Right lobe of liver (tissue), 6 donors: ENCODE measurements around the gene YTHDF2. TPM values are rescaled to one million over a fixed set of nuclear protein-coding genes. Genes with fewer than 3 reads are reported as not detected.

Source experiments
- ATAC-seq, 4 donors: fragments of 200-7000 bp; cut with Tn5 transposase; one replicate each; pipeline ENCODE4 v1.9.1; 2020; ENCODE audit warnings: mild to moderate bottlenecking in 4 of 4, moderate library complexity in 4 of 4
- DNase-seq, 3 donors: peaks; one replicate each; pipeline ENCODE4 v3.0.0-alpha.2; 2020
- H3K27ac ChIP-seq, 3 donors: fragments of 200-600 bp; one replicate each; pipeline ENCODE4 v1.8.0; 2022
- H3K27me3 ChIP-seq, 2 donors: fragments of 200-600 bp; one replicate each; pipeline ENCODE4 v1.8.0; 2022
- H3K36me3 ChIP-seq, 4 donors: fragments of 200-600 bp; sonication (generic) in 1 of 4; one replicate each; pipeline versions ENCODE4 v1.5.1 to v1.8.0; 2017 to 2022; ENCODE audit warnings: control low read depth in 1 of 4
- H3K4me1 ChIP-seq, 4 donors: fragments of 200-600 bp; sonication (generic) in 1 of 4; one replicate each; pipeline versions ENCODE4 v1.5.1 to v1.8.0; 2017 to 2022; ENCODE audit warnings: control low read depth in 1 of 4
- H3K4me3 ChIP-seq, 3 donors: fragments of 200-600 bp; one replicate each; pipeline ENCODE4 v1.8.0; 2022
- H3K9me3 ChIP-seq, 4 donors: fragments of 200-600 bp; sonication (generic) in 1 of 4; one replicate each; pipeline versions ENCODE4 v1.5.1 to v1.8.0; 2017 to 2022; ENCODE audit warnings: control low read depth in 1 of 4
- CTCF ChIP-seq, 4 donors: fragments of 200-600 bp in 3 of 4; fragments of 450-650 bp in 1 of 4; IDR thresholded peaks; one replicate each; pipeline versions ENCODE4 v1.5.1 to v1.8.0; 2016 to 2022; ENCODE audit warnings: antibody characterized with exemption in 4 of 4, mild to moderate bottlenecking in 2 of 4
- POLR2A ChIP-seq: fragments of 450-650 bp; IDR thresholded peaks from one replicate; pipeline ENCODE4 v1.6.1; 2017; ENCODE audit warnings: antibody characterized with exemption, mild to moderate bottlenecking
- WGBS: methylation state at CpG from one replicate; pipeline ENCODE4 v1.1.6; 2018; ENCODE audit warnings: low coverage, low lambda C conversion rate; ENCODE audit not compliant: insufficient coverage; ENCODE audit errors: missing lambda C conversion rate; 5-methylcytosine and 5-hydroxymethylcytosine counted together
- intact Hi-C, 2 donors: fragments of 100-400 bp; cut with DNase I; formaldehyde crosslinking; loops; one replicate each; pipeline versions ENCODE4 v1.11.2 to v1.14.1; 2022
- total RNA-seq, 6 experiments: library from RNA; depleted of rRNA in 2 of 6; stranded (reverse); fragments of >200 nt in 2 of 6; fragmentation: NEBNext Ultra II Directional in 3 of 6; extraction: Animal tissue kit (Norgen Biotek cat#: 25700) in 3 of 6; gene quantifications; one replicate each; pipeline versions ENCODE4 v1.1.0 to v1.2.4, GENCODE V29; 2016 to 2023
- donor health status: DM: no; HTN: yes; CAD: no.
- donor health status: DM: no; HTN: no; CAD: no.
- donor health status: DM: no; HTN: no; CAD: no.
- donor health status: DM: no; HTN: yes; CAD: no.
- donor health status: DM: no; HTN: yes; CAD: no.

Gene YTHDF2
- total RNA-seq, 6 experiments from 2014 or later, result 21.8 to 43.2 (median 31.7) TPM

GRCh38 chr1:28781305-28781704 is 44.6 kb downstream of the YTHDF2 start:
- Histone ChIP-seq H3K36me3 (no peaks in the 10 kb centered on the region), H3K9me3 (no peaks in the 10 kb centered on the region), H3K27ac (no peak overlapping the region), H3K4me3 (no peak overlapping the region), H3K27me3 (no peaks in the 10 kb centered on the region), H3K4me1 (peaks cover 0 to 3% (median 0%) of the 10 kb centered on the region in 4 donors)
- TF ChIP-seq CTCF (IDR thresholded peaks at IDR 0.05), result no peak
- TF ChIP-seq POLR2A, result no peak
- ATAC-seq, result no peak
- intact Hi-C loops, result no loop called here
- DNase-seq, result no peak
- WGBS, result 64% methylated on average over 11 of the region's 11 CpGs

- peaks cover 0 to 3% (median 0%) of the 10 kb centered on the region in 4 donors for H3K4me1 ChIP-seq
- intact Hi-C loops, result no loop called here
- no peak for TF ChIP-seq CTCF (IDR thresholded peaks at IDR 0.05)
- TF ChIP-seq POLR2A, result no peak
- DNase-seq (no peak), ATAC-seq (no peak)
- H3K27me3 ChIP-seq, result no peaks in the 10 kb centered on the region
- no peaks in the 10 kb centered on the region for H3K9me3 ChIP-seq
- 64% methylated on average over 3 of the region's 3 CpGs for WGBS
- H3K4me3 ChIP-seq, result no peak overlapping the region
- no peak overlapping the region for H3K27ac ChIP-seq
- no peaks in the 10 kb centered on the region for H3K36me3 ChIP-seq
Measured at GRCh38 chr1:28782011-28782410, 45.3 kb downstream of the YTHDF2 start.

GRCh38 chr1:28783363-28783762 is 46.6 kb downstream of the YTHDF2 start:
- no peak overlapping the region for H3K27ac ChIP-seq
- ATAC-seq (no peak), DNase-seq (no peak)
- intact Hi-C loops, result no loop called here
- TF ChIP-seq CTCF (IDR thresholded peaks at IDR 0.05) (no peak), POLR2A (no peak)
- no peaks in the 10 kb centered on the region for H3K36me3 ChIP-seq
- no peak overlapping the region for H3K4me3 ChIP-seq
- no peaks in the 10 kb centered on the region for H3K27me3 ChIP-seq
- H3K4me1 ChIP-seq, result peaks cover 0 to 3% (median 0%) of the 10 kb centered on the region in 4 donors
- 47% methylated on average over 2 of the region's 2 CpGs for WGBS
- no peaks in the 10 kb centered on the region for H3K9me3 ChIP-seq

- Histone ChIP-seq H3K4me3 (no peak overlapping the region), H3K27me3 (no peaks in the 10 kb centered on the region), H3K36me3 (no peaks in the 10 kb centered on the region), H3K9me3 (no peaks in the 10 kb centered on the region), H3K27ac (no peak overlapping the region), H3K4me1 (peaks cover 0 to 3% (median 0%) of the 10 kb centered on the region in 4 donors)
- TF ChIP-seq POLR2A (no peak), CTCF (IDR thresholded peaks at IDR 0.05) (no peak)
- DNase-seq (no peak), ATAC-seq (no peak)
- 78% methylated on average over 8 of the region's 9 CpGs for WGBS
- intact Hi-C loops, result loop anchor here (5.0 kb wide), 2 partner anchors 78 to 88 kb away; no protein-coding TSS in a partner anchor
Measured at GRCh38 chr1:28789412-28789811, 52.7 kb downstream of the YTHDF2 start.

GRCh38 chr1:28789816-28790215 is 53.1 kb downstream of the YTHDF2 start:
- WGBS, result 55% methylated on average over 6 of the region's 6 CpGs
- H3K36me3 ChIP-seq, result no peaks in the 10 kb centered on the region
- ATAC-seq (no peak), DNase-seq (no peak)
- no peak overlapping the region for H3K27ac ChIP-seq
- no peak for TF ChIP-seq POLR2A
- no peak for TF ChIP-seq CTCF (IDR thresholded peaks at IDR 0.05)
- intact Hi-C loops, result loop anchor here (5.0 kb wide), 2 partner anchors 77 to 87 kb away; no protein-coding TSS in a partner anchor
- no peak overlapping the region for H3K4me3 ChIP-seq
- H3K9me3 ChIP-seq, result no peaks in the 10 kb centered on the region
- peaks cover 0 to 3% (median 0%) of the 10 kb centered on the region in 4 donors for H3K4me1 ChIP-seq
- H3K27me3 ChIP-seq, result no peaks in the 10 kb centered on the region
